Measurements from ENCODE around the gene TEX19.
A peak's percentile ranks its signal among the peaks of the same experiment; 100 is the strongest.

The TEX19 gene

GRCh38 chr17:82392941-82393340 lies 33.9 kb downstream of the TEX19 start:
- no peaks in the 10 kb centered on the region for H3K9me3 ChIP-seq (ENCODE audit: control insufficient read depth, low read length)
- peaks cover 16% of the 10 kb centered on the region for H3K36me3 ChIP-seq (ENCODE audit: control insufficient read depth, insufficient read depth, low read length)
- H3K27me3 ChIP-seq (replicated peaks; ENCODE audit: control insufficient read depth, insufficient read depth, low read length, poor library complexity, severe bottlenecking): no peaks in the 10 kb centered on the region
- no peak for DNase-seq
- no peaks in the 10 kb centered on the region for H3K4me1 ChIP-seq (ENCODE audit: control insufficient read depth, insufficient read depth, low read length, poor library complexity, severe bottlenecking)
- H3K4me3 ChIP-seq (ENCODE audit: insufficient read depth, low read depth, low read length, poor library complexity, severe bottlenecking): no peak overlapping the region
- no peak overlapping the region for H3K27ac ChIP-seq (ENCODE audit: insufficient read depth, low read length, poor library complexity, severe bottlenecking)

GRCh38 chr17:82394278-82394677 lies 35.2 kb downstream of the TEX19 start:
- Histone ChIP-seq H3K36me3 (ENCODE audit: control insufficient read depth, insufficient read depth, low read length) (peaks cover 16% of the 10 kb centered on the region), H3K9me3 (ENCODE audit: control insufficient read depth, low read length) (no peaks in the 10 kb centered on the region), H3K4me3 (ENCODE audit: insufficient read depth, low read depth, low read length, poor library complexity, severe bottlenecking) (no peak overlapping the region), H3K27ac (ENCODE audit: insufficient read depth, low read length, poor library complexity, severe bottlenecking) (no peak overlapping the region), H3K4me1 (ENCODE audit: control insufficient read depth, insufficient read depth, low read length, poor library complexity, severe bottlenecking) (no peaks in the 10 kb centered on the region), H3K27me3 (replicated peaks; ENCODE audit: control insufficient read depth, insufficient read depth, low read length, poor library complexity, severe bottlenecking) (no peaks in the 10 kb centered on the region)
- DNase-seq: no peak

GRCh38 chr17:82396601-82397435 lies 37.8 kb downstream of the TEX19 start:
- peaks cover 4% of the 10 kb centered on the region for H3K4me1 ChIP-seq (ENCODE audit: control insufficient read depth, insufficient read depth, low read length, poor library complexity, severe bottlenecking)
- H3K4me3 ChIP-seq (ENCODE audit: insufficient read depth, low read depth, low read length, poor library complexity, severe bottlenecking): no peak overlapping the region
- H3K9me3 ChIP-seq (ENCODE audit: control insufficient read depth, low read length): no peaks in the 10 kb centered on the region
- no peaks in the 10 kb centered on the region for H3K27me3 ChIP-seq (replicated peaks; ENCODE audit: control insufficient read depth, insufficient read depth, low read length, poor library complexity, severe bottlenecking)
- H3K27ac ChIP-seq (ENCODE audit: insufficient read depth, low read length, poor library complexity, severe bottlenecking): no peak overlapping the region
- peaks cover 16% of the 10 kb centered on the region for H3K36me3 ChIP-seq (ENCODE audit: control insufficient read depth, insufficient read depth, low read length)
- no peak for DNase-seq

GRCh38 chr17:82397449-82398335 lies 38.6 kb downstream of the TEX19 start:
- no peaks in the 10 kb centered on the region for H3K27me3 ChIP-seq (replicated peaks; ENCODE audit: control insufficient read depth, insufficient read depth, low read length, poor library complexity, severe bottlenecking)
- H3K4me1 ChIP-seq (ENCODE audit: control insufficient read depth, insufficient read depth, low read length, poor library complexity, severe bottlenecking): peaks cover 4% of the 10 kb centered on the region
- no peak overlapping the region for H3K27ac ChIP-seq (ENCODE audit: insufficient read depth, low read length, poor library complexity, severe bottlenecking)
- H3K4me3 ChIP-seq (ENCODE audit: insufficient read depth, low read depth, low read length, poor library complexity, severe bottlenecking): no peak overlapping the region
- DNase-seq: no peak
- no peaks in the 10 kb centered on the region for H3K9me3 ChIP-seq (ENCODE audit: control insufficient read depth, low read length)
- peaks cover 9% of the 10 kb centered on the region for H3K36me3 ChIP-seq (ENCODE audit: control insufficient read depth, insufficient read depth, low read length)

- Histone ChIP-seq H3K27me3 (replicated peaks; ENCODE audit: control insufficient read depth, insufficient read depth, low read length, poor library complexity, severe bottlenecking) (no peaks in the 10 kb centered on the region), H3K36me3 (ENCODE audit: control insufficient read depth, insufficient read depth, low read length) (peaks cover 4% of the 10 kb centered on the region), H3K27ac (ENCODE audit: insufficient read depth, low read length, poor library complexity, severe bottlenecking) (no peak overlapping the region), H3K4me3 (ENCODE audit: insufficient read depth, low read depth, low read length, poor library complexity, severe bottlenecking) (no peak overlapping the region), H3K9me3 (ENCODE audit: control insufficient read depth, low read length) (no peaks in the 10 kb centered on the region), H3K4me1 (ENCODE audit: control insufficient read depth, insufficient read depth, low read length, poor library complexity, severe bottlenecking) (peaks cover 4% of the 10 kb centered on the region)
- DNase-seq: no peak
These were observed 40.0 kb downstream of the TEX19 start for GRCh38 chr17:82399041-82399441.

- Histone ChIP-seq H3K36me3 (ENCODE audit: control insufficient read depth, insufficient read depth, low read length) (no peaks in the 10 kb centered on the region), H3K9me3 (ENCODE audit: control insufficient read depth, low read length) (no peaks in the 10 kb centered on the region), H3K4me3 (ENCODE audit: insufficient read depth, low read depth, low read length, poor library complexity, severe bottlenecking) (no peak overlapping the region), H3K4me1 (ENCODE audit: control insufficient read depth, insufficient read depth, low read length, poor library complexity, severe bottlenecking) (peaks cover 4% of the 10 kb centered on the region), H3K27me3 (replicated peaks; ENCODE audit: control insufficient read depth, insufficient read depth, low read length, poor library complexity, severe bottlenecking) (no peaks in the 10 kb centered on the region), H3K27ac (ENCODE audit: insufficient read depth, low read length, poor library complexity, severe bottlenecking) (no peak overlapping the region)
- DNase-seq: no peak
These were observed 40.6 kb downstream of the TEX19 start for GRCh38 chr17:82399601-82400101.

- peaks cover 4% of the 10 kb centered on the region for H3K4me1 ChIP-seq (ENCODE audit: control insufficient read depth, insufficient read depth, low read length, poor library complexity, severe bottlenecking)
- H3K4me3 ChIP-seq (ENCODE audit: insufficient read depth, low read depth, low read length, poor library complexity, severe bottlenecking): no peak overlapping the region
- no peak overlapping the region for H3K27ac ChIP-seq (ENCODE audit: insufficient read depth, low read length, poor library complexity, severe bottlenecking)
- DNase-seq: no peak
- no peaks in the 10 kb centered on the region for H3K9me3 ChIP-seq (ENCODE audit: control insufficient read depth, low read length)
- H3K36me3 ChIP-seq (ENCODE audit: control insufficient read depth, insufficient read depth, low read length): no peaks in the 10 kb centered on the region
- no peaks in the 10 kb centered on the region for H3K27me3 ChIP-seq (replicated peaks; ENCODE audit: control insufficient read depth, insufficient read depth, low read length, poor library complexity, severe bottlenecking)
These were observed 41.2 kb downstream of the TEX19 start for GRCh38 chr17:82400206-82400605.

- no peak overlapping the region for H3K27ac ChIP-seq (ENCODE audit: insufficient read depth, low read length, poor library complexity, severe bottlenecking)
- no peaks in the 10 kb centered on the region for H3K36me3 ChIP-seq (ENCODE audit: control insufficient read depth, insufficient read depth, low read length)
- H3K4me3 ChIP-seq (ENCODE audit: insufficient read depth, low read depth, low read length, poor library complexity, severe bottlenecking): peak overlapping the region; percentile 24
- DNase-seq: peak; percentile 19 to 36 (median 23)
- H3K9me3 ChIP-seq (ENCODE audit: control insufficient read depth, low read length): no peaks in the 10 kb centered on the region
- H3K27me3 ChIP-seq (replicated peaks; ENCODE audit: control insufficient read depth, insufficient read depth, low read length, poor library complexity, severe bottlenecking): no peaks in the 10 kb centered on the region
- H3K4me1 ChIP-seq (ENCODE audit: control insufficient read depth, insufficient read depth, low read length, poor library complexity, severe bottlenecking): peaks cover 4% of the 10 kb centered on the region
These were observed 41.8 kb downstream of the TEX19 start for GRCh38 chr17:82400830-82401229.

- no peaks in the 10 kb centered on the region for H3K36me3 ChIP-seq (ENCODE audit: control insufficient read depth, insufficient read depth, low read length)
- H3K27me3 ChIP-seq (replicated peaks; ENCODE audit: control insufficient read depth, insufficient read depth, low read length, poor library complexity, severe bottlenecking): no peaks in the 10 kb centered on the region
- DNase-seq: no peak
These were observed 43.8 kb downstream of the TEX19 start for GRCh38 chr17:82402865-82403264.

More at GRCh38 chr17:82402865-82403264, 43.8 kb downstream of the TEX19 start:
- Histone ChIP-seq H3K27ac (ENCODE audit: insufficient read depth, low read length, poor library complexity, severe bottlenecking) (no peak overlapping the region), H3K4me1 (ENCODE audit: control insufficient read depth, insufficient read depth, low read length, poor library complexity, severe bottlenecking) (peaks cover 4% of the 10 kb centered on the region), H3K4me3 (ENCODE audit: insufficient read depth, low read depth, low read length, poor library complexity, severe bottlenecking) (no peak overlapping the region), H3K9me3 (ENCODE audit: control insufficient read depth, low read length) (no peaks in the 10 kb centered on the region)
